ENCODE results near the gene ISCU. TPM values are rescaled to one million over a fixed set of nuclear protein-coding genes. Genes with fewer than 3 reads are reported as not detected.
A peak's percentile ranks its signal among the peaks of the same experiment; 100 is the strongest.

The ISCU gene
- total RNA-seq = 100 to 1,000 TPM; 129 to 144 TPM
- polyA plus RNA-seq = 100 to 1,000 TPM; 261 to 297 TPM
- long read RNA-seq, donor 1, transcript ISCU-201 (5 exons, 994 nt) = major isoform, 93 of 131 reads
- long read RNA-seq, donor 1, partial matches to known transcripts = 26 of 131 reads
- long read RNA-seq, donor 1, other reads (novel, unspliced or antisense) = 5 of 131 reads
- long read RNA-seq, donor 2, transcript ISCU-201 (5 exons, 994 nt) = major isoform, 83 of 94 reads
- long read RNA-seq, donor 2, partial matches to known transcripts = 7 of 94 reads
- long read RNA-seq, donor 2, other reads (novel, unspliced or antisense) = 3 of 94 reads

DNA sequence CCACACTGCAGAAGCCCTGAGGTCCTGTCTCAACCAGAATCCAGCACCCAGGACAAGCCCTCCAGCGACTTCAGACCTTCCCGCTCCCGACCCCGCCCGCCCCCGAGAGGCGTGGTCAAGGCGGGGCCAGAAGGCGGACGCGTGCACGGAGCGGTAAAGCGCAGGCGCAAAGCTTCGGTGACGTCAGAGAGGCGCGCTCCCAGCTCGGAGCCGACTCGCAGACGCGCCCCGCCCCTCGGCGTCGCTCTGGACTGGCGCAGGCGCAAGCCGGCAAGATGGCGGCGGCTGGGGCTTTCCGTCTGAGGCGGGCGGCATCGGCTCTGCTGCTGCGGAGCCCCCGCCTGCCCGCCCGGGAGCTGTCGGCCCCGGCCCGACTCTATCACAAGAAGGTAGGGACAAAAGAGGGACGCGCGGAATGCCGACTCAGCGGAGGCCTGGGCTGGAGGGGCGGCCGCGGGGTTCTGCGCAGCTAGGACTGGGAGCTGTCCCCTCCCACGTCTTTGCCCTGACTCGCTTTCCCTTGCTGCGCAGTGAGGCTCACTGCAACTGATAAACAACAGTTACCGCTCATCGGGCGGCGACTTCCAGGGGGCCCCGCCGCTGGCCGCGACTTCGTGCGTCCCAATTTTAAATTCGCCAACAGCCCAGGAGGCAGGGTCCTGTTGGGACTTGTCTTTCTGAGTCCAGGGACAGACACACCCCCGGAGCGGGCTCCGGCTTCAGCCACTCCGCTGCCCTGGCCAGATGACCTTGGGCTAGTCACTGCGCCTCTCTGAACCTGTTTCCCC lies at the start of gene ISCU:
Gene ISCU, plus strand, starts transcription at position 249 of the 788 bp plus-strand sequence. Its CDS starts 27 bp downstream, at position 276.
- Histone ChIP-seq H3K36me3 (ENCODE audit: control insufficient read depth in 1 of 2, insufficient read depth in 2 of 2, low read length in 1 of 2) (peaks cover 0 to 14% of the 10 kb centered on the region in 2 donors), H3K27me3 (ENCODE audit: control insufficient read depth in 1 of 2, insufficient read depth in 2 of 2, low read length in 1 of 2) (no peaks in the 10 kb centered on the region), H3K9me3 (ENCODE audit: control insufficient read depth, low read length) (no peaks in the 10 kb centered on the region), H3K4me3 (ENCODE audit: low read length in 2 of 2) (peak within 1 kb of the TSS; percentile 60 to 88), H3K27ac (ENCODE audit: low read depth in 1 of 2, low read length in 2 of 2) (peak within 1 kb of the TSS in 1 of 2 donors; percentile 87), H3K4me1 (ENCODE audit: control insufficient read depth in 1 of 2, insufficient read depth in 2 of 2, low read length in 2 of 2) (peaks cover 0 to 9% of the 10 kb centered on the region in 2 donors)
- 0% methylated on average over 71 to 72 of the region's 72 CpGs for WGBS, 2 donors
- intact Hi-C loops (cut with DNase I) = loop anchor here (2.0 to 10.0 kb wide), 8 partner anchors 56 to 530 kb away; partner anchors contain the start of genes ALKBH2 (in 2 of the 2), SSH1 (in 2 of the 2) and CORO1C (in 1 of the 2)
- ATAC-seq (ENCODE audit: low FRiP score) (peak; percentile 95), DNase-seq (peak; percentile 99 to 100)

- ATAC-seq (ENCODE audit: low FRiP score) = no peak
Measured at GRCh38 chr12:108514468-108514972, 47.9 kb upstream of the ISCU start.

GRCh38 chr12:108514973-108515814 lies 47.2 kb upstream of the ISCU start, which contains the start of gene FICD:
FICD (plus strand) TSS chr12:108515277; CDS start chr12:108516973, 1,696 bp downstream.
- H3K9me3 ChIP-seq (ENCODE audit: control insufficient read depth, low read length) = no peaks in the 10 kb centered on the region
- peak; percentile 100 for DNase-seq
- intact Hi-C loops (cut with DNase I) = loop anchor here (5.0 kb wide), 4 partner anchors 213 to 753 kb away; partner anchors contain the start of gene PRDM4 (in 1 of the 2)
- ATAC-seq (ENCODE audit: low FRiP score) = peak; percentile 96
- no peak within 1 kb of the TSS for H3K27ac ChIP-seq (ENCODE audit: low read depth in 1 of 2, low read length in 2 of 2)
- 0 to 1% methylated on average over 62 to 67 of the region's 67 CpGs for WGBS, 2 donors
- no peaks in the 10 kb centered on the region for H3K4me1 ChIP-seq (ENCODE audit: control insufficient read depth in 1 of 2, insufficient read depth in 2 of 2, low read length in 2 of 2)
- H3K4me3 ChIP-seq (ENCODE audit: low read length in 2 of 2) = peak within 1 kb of the TSS; percentile 55 to 57
- H3K27me3 ChIP-seq (ENCODE audit: control insufficient read depth in 1 of 2, insufficient read depth in 2 of 2, low read length in 1 of 2) = no peaks in the 10 kb centered on the region
- H3K36me3 ChIP-seq (ENCODE audit: control insufficient read depth in 1 of 2, insufficient read depth in 2 of 2, low read length in 1 of 2) = peaks cover 0 to under 1% of the 10 kb centered on the region in 2 donors

More at GRCh38 chr12:108514468-108514972, 47.9 kb upstream of the ISCU start:
- Histone ChIP-seq H3K9me3 (ENCODE audit: control insufficient read depth, low read length) (no peaks in the 10 kb centered on the region), H3K27ac (ENCODE audit: low read depth in 1 of 2, low read length in 2 of 2) (no peak overlapping the region), H3K4me1 (ENCODE audit: control insufficient read depth in 1 of 2, insufficient read depth in 2 of 2, low read length in 2 of 2) (no peaks in the 10 kb centered on the region), H3K27me3 (ENCODE audit: control insufficient read depth in 1 of 2, insufficient read depth in 2 of 2, low read length in 1 of 2) (no peaks in the 10 kb centered on the region), H3K4me3 (ENCODE audit: low read length in 2 of 2) (no peak overlapping the region), H3K36me3 (ENCODE audit: control insufficient read depth in 1 of 2, insufficient read depth in 2 of 2, low read length in 1 of 2) (no peaks in the 10 kb centered on the region)
- intact Hi-C loops (cut with DNase I) = loop anchor here (5.0 kb wide), 3 partner anchors 212 to 522 kb away; no protein-coding TSS in a partner anchor
- DNase-seq = no peak
- WGBS, 2 donors = 25 to 27% methylated on average over 19 of the region's 19 CpGs

DNA sequence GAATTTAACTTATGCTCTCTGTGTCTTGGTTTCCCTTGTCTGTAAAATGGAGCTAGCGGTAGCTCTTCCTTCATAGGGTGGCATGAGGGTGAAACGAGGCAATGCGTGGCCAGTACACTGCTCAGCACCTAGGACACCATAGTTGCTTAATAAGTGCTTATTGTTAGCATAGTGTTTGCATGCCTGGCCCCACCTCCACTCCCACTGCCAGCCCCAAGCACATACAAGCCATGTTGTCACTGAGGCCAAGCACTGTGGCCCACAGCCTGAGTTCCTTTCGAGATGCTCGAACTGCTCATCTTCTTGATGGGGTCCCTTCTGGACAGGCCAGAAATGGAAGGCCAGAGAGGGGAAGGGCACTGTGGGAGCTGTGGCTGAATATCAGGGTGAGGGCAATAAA lies 46.5 kb upstream of the ISCU start:
- DNase-seq = no peak
- Histone ChIP-seq H3K27ac (ENCODE audit: low read depth in 1 of 2, low read length in 2 of 2) (no peak overlapping the region), H3K9me3 (ENCODE audit: control insufficient read depth, low read length) (no peaks in the 10 kb centered on the region), H3K4me3 (ENCODE audit: low read length in 2 of 2) (peak overlapping the region in 1 of 2 donors; percentile 57), H3K27me3 (ENCODE audit: control insufficient read depth in 1 of 2, insufficient read depth in 2 of 2, low read length in 1 of 2) (no peaks in the 10 kb centered on the region), H3K4me1 (ENCODE audit: control insufficient read depth in 1 of 2, insufficient read depth in 2 of 2, low read length in 2 of 2) (no peaks in the 10 kb centered on the region), H3K36me3 (ENCODE audit: control insufficient read depth in 1 of 2, insufficient read depth in 2 of 2, low read length in 1 of 2) (peaks cover 0 to 5% of the 10 kb centered on the region in 2 donors)
- 55 to 57% methylated on average over 5 of the region's 5 CpGs for WGBS, 2 donors
- intact Hi-C loops (cut with DNase I) = loop anchor here in 1 of 2 donors (5.0 kb wide), 1 partner anchor 754 kb away; the partner anchor contains the start of gene PRDM4
- no peak for ATAC-seq (ENCODE audit: low FRiP score)

DNA sequence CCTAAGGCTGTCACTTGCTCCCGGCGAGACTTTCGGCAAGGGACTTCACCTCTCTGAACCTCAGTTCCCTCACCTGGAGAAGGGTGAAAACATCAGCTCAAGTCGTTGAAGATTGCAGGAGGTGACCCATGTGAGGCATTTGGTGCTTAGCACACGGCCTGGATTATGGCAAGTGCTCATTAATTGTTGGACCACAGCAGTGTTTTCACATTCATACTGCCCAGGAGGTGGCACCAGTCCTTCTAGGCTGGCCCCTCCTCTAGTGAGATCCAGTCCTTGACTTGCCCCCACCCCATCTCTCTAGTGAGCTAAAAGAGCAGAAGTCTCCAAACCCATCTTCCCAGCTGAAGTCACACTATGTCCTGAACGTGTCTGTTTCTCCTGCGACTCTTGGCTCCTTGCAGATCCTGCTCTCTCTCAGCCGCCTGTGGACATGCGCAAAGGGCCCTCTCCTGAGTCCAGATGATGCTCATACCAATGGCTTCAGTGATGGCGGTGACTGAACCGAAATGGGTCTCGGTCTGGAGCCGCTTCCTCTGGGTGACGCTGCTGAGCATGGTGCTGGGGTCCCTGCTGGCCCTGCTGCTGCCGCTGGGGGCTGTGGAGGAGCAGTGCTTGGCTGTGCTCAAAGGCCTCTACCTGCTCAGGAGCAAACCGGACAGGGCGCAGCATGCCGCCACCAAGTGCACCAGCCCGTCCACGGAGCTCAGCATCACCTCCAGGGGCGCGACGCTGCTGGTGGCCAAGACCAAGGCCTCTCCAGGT lies 45.7 kb upstream of the ISCU start:
- DNase-seq = no peak
- intact Hi-C loops (cut with DNase I) = loop anchor here in 1 of 2 donors (5.0 kb wide), 1 partner anchor 754 kb away; the partner anchor contains the start of gene PRDM4
- peaks cover 0 to 5% of the 10 kb centered on the region in 2 donors for H3K36me3 ChIP-seq (ENCODE audit: control insufficient read depth in 1 of 2, insufficient read depth in 2 of 2, low read length in 1 of 2)
- no peak for ATAC-seq (ENCODE audit: low FRiP score)
- no peaks in the 10 kb centered on the region for H3K4me1 ChIP-seq (ENCODE audit: control insufficient read depth in 1 of 2, insufficient read depth in 2 of 2, low read length in 2 of 2)
- no peak overlapping the region for H3K27ac ChIP-seq (ENCODE audit: low read depth in 1 of 2, low read length in 2 of 2)
- H3K4me3 ChIP-seq (ENCODE audit: low read length in 2 of 2) = no peak overlapping the region
- WGBS, 2 donors = 80 to 81% methylated on average over 23 of the region's 23 CpGs
- no peaks in the 10 kb centered on the region for H3K27me3 ChIP-seq (ENCODE audit: control insufficient read depth in 1 of 2, insufficient read depth in 2 of 2, low read length in 1 of 2)
- H3K9me3 ChIP-seq (ENCODE audit: control insufficient read depth, low read length) = no peaks in the 10 kb centered on the region

GRCh38 chr12:108517288-108518100 lies 44.9 kb upstream of the ISCU start:
- DNase-seq (no peak), ATAC-seq (ENCODE audit: low FRiP score) (no peak)
- WGBS, 2 donors = 81 to 85% methylated on average over 12 of the region's 12 CpGs
- Histone ChIP-seq H3K9me3 (ENCODE audit: control insufficient read depth, low read length) (no peaks in the 10 kb centered on the region), H3K27ac (ENCODE audit: low read depth in 1 of 2, low read length in 2 of 2) (no peak overlapping the region), H3K36me3 (ENCODE audit: control insufficient read depth in 1 of 2, insufficient read depth in 2 of 2, low read length in 1 of 2) (peaks cover 0 to 5% of the 10 kb centered on the region in 2 donors), H3K4me1 (ENCODE audit: control insufficient read depth in 1 of 2, insufficient read depth in 2 of 2, low read length in 2 of 2) (no peaks in the 10 kb centered on the region), H3K4me3 (ENCODE audit: low read length in 2 of 2) (no peak overlapping the region), H3K27me3 (ENCODE audit: control insufficient read depth in 1 of 2, insufficient read depth in 2 of 2, low read length in 1 of 2) (no peaks in the 10 kb centered on the region)
- intact Hi-C loops (cut with DNase I) = loop anchor here in 1 of 2 donors (5.0 kb wide), 1 partner anchor 755 kb away; the partner anchor contains the start of gene PRDM4
